Measurements from ENCODE around the gene GTF3C4. TPM values are rescaled to one million over a fixed set of nuclear protein-coding genes. Genes with fewer than 3 reads are reported as not detected.

The GTF3C4 gene
- total and polyA plus RNA-seq, 2 experiments from 2014 or later: 6.1 to 19.2 TPM

DNA sequence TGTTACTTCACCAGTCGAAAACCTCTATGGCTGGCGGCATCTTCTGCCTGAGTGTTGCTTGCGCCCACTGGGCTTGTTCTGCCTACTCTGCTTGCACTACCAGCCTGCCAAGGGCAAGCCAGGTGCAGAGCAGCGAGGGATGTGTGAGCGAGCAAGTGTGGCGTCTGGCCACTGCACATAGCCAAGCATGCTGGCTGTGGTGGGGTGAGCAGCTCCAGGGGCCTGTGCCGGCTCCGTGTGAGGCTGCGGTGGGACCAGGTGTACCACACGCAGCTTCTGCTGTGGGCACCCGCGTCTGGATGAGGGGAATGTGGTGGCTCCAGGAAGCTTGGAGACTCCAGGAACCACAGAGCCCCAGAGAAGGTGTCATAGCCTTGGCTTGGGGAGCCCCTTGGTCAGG, 51.4 kb downstream of the GTF3C4 start:
- no peak for DNase-seq (ENCODE audit: low spot score)
- 93% methylated on average over 12 of the region's 12 CpGs for WGBS (ENCODE audit: low lambda C conversion rate, missing lambda C conversion rate)
- no peak overlapping the region for H3K27ac ChIP-seq
- H3K4me2 ChIP-seq: no peak overlapping the region
- H4K20me1 ChIP-seq (ENCODE audit: insufficient read depth, poor library complexity, severe bottlenecking): no peaks in the 10 kb centered on the region
- H3K9me2 ChIP-seq (replicated peaks; ENCODE audit: insufficient read depth): no peaks in the 10 kb centered on the region
- H3K79me2 ChIP-seq: no peaks in the 10 kb centered on the region
- no peak overlapping the region for H2AFZ ChIP-seq
- no peaks in the 10 kb centered on the region for H3K9me3 ChIP-seq (ENCODE audit: low read depth)
- H3K4me3 ChIP-seq: no peak overlapping the region
- H3K4me1 ChIP-seq (ENCODE audit: insufficient read depth): no peaks in the 10 kb centered on the region
- H3K27me3 ChIP-seq: peaks cover 7% of the 10 kb centered on the region
- TF ChIP-seq EZH2 (IDR thresholded peaks at IDR 0.05; ENCODE audit: borderline replicate concordance) (no peak), EZH2phosphoT487 (IDR thresholded peaks at IDR 0.05; ENCODE audit: low read depth, severe bottlenecking, unreplicated experiment) (no peak)
- H3K36me3 ChIP-seq (replicated peaks; ENCODE audit: insufficient read depth, low read depth): no peaks in the 10 kb centered on the region

DNA sequence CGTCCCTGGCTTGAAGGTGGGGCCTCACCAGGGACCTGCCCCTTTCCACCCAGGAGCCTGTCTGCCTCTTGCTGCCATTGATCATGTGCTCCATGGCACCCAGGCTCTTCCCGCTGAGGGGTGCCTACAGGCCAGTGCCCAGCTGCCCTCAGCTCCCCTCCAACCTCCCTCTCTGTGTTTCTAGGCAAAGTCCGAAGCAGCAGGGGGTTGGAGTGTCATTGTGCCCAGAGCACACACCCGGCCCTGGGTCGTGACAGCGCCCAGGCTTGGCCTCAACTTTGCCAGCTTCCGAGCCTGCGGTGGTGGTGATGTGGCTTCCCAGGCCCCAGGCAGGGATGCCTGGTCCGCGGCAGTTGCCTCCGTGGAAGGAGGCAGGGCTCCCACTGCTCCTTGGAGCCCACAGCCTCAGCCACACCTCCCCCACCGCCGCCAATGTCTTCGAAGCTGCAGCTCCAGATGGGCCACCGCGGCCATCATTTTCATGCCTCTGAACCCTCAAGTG, 52.4 kb downstream of the GTF3C4 start:
- 89% methylated on average over 16 of the region's 16 CpGs for WGBS (ENCODE audit: low lambda C conversion rate, missing lambda C conversion rate)
- TF ChIP-seq, protein P1, sequence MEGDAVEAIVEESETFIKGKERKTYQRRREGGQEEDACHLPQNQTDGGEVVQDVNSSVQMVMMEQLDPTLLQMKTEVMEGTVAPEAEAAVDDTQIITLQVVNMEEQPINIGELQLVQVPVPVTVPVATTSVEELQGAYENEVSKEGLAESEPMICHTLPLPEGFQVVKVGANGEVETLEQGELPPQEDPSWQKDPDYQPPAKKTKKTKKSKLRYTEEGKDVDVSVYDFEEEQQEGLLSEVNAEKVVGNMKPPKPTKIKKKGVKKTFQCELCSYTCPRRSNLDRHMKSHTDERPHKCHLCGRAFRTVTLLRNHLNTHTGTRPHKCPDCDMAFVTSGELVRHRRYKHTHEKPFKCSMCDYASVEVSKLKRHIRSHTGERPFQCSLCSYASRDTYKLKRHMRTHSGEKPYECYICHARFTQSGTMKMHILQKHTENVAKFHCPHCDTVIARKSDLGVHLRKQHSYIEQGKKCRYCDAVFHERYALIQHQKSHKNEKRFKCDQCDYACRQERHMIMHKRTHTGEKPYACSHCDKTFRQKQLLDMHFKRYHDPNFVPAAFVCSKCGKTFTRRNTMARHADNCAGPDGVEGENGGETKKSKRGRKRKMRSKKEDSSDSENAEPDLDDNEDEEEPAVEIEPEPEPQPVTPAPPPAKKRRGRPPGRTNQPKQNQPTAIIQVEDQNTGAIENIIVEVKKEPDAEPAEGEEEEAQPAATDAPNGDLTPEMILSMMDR (IDR thresholded peaks at IDR 0.05; ENCODE audit: poor library complexity): no peak
- TF ChIP-seq EZH2 (IDR thresholded peaks at IDR 0.05; ENCODE audit: borderline replicate concordance) (no peak), EZH2phosphoT487 (IDR thresholded peaks at IDR 0.05; ENCODE audit: low read depth, severe bottlenecking, unreplicated experiment) (no peak)
- no peaks in the 10 kb centered on the region for H3K27me3 ChIP-seq
- no peaks in the 10 kb centered on the region for H3K9me2 ChIP-seq (replicated peaks; ENCODE audit: insufficient read depth)
- no peak for DNase-seq (ENCODE audit: low spot score)
- no peak overlapping the region for H3K27ac ChIP-seq
- no peaks in the 10 kb centered on the region for H3K79me2 ChIP-seq
- no peaks in the 10 kb centered on the region for H3K36me3 ChIP-seq (replicated peaks; ENCODE audit: insufficient read depth, low read depth)
- no peak overlapping the region for H3K4me3 ChIP-seq
- H2AFZ ChIP-seq: no peak overlapping the region
- H3K9me3 ChIP-seq (ENCODE audit: low read depth): no peaks in the 10 kb centered on the region
- no peak overlapping the region for H3K4me2 ChIP-seq
- H3K4me1 ChIP-seq (ENCODE audit: insufficient read depth): no peaks in the 10 kb centered on the region
- no peaks in the 10 kb centered on the region for H4K20me1 ChIP-seq (ENCODE audit: insufficient read depth, poor library complexity, severe bottlenecking)

DNA sequence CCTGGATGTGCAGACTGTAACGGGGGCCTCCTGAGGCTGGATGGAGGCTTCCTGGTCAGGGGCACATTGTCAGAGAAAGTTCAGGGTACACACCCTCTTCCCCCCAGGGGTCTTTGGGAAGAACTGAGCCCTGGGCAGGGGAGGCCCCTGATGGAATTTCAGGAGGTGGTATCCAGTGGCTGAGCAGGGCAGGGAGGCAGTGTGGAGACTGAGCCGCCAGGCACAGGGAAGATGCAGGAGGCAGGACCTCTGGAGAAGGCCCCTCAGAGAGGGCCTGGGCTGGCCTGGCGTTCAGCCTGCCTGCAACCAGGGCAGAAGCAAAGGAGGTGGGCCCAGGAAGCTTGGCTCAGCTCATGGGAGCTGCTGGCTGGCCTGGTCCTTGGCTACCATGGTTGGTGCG, 53.5 kb downstream of the GTF3C4 start:
- no peaks in the 10 kb centered on the region for H3K4me1 ChIP-seq (ENCODE audit: insufficient read depth)
- no peak overlapping the region for H3K4me3 ChIP-seq
- no peak overlapping the region for H2AFZ ChIP-seq
- no peaks in the 10 kb centered on the region for H3K9me3 ChIP-seq (ENCODE audit: low read depth)
- H3K27me3 ChIP-seq: no peaks in the 10 kb centered on the region
- H3K9me2 ChIP-seq (replicated peaks; ENCODE audit: insufficient read depth): no peaks in the 10 kb centered on the region
- no peaks in the 10 kb centered on the region for H3K36me3 ChIP-seq (replicated peaks; ENCODE audit: insufficient read depth, low read depth)
- no peak for DNase-seq (ENCODE audit: low spot score)
- 92% methylated on average over 4 of the region's 4 CpGs for WGBS (ENCODE audit: low lambda C conversion rate, missing lambda C conversion rate)
- no peaks in the 10 kb centered on the region for H4K20me1 ChIP-seq (ENCODE audit: insufficient read depth, poor library complexity, severe bottlenecking)
- H3K4me2 ChIP-seq: no peak overlapping the region
- TF ChIP-seq EZH2 (IDR thresholded peaks at IDR 0.05; ENCODE audit: borderline replicate concordance): no peak
- no peaks in the 10 kb centered on the region for H3K79me2 ChIP-seq
- no peak overlapping the region for H3K27ac ChIP-seq

DNA sequence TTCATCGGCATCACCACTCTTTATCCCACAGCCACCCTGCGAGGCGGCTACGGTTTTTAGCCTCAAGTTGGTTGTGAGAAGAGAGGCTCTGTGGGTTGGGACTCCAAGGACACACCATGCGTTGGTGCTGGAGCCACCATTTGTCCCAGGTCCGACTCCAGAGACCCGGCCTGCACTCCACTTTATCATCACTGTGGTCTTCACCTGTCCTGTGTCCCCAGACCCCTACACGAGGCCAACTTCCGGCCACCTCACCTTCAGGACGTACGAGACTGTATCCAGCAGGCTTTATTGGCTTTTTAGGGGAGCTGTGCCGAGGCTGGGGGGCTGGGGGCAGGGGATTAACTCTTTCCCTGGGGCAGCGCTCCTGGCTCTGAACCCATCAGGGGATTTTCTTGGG, 55.0 kb downstream of the GTF3C4 start:
- H3K9me3 ChIP-seq (ENCODE audit: low read depth): no peaks in the 10 kb centered on the region
- H3K36me3 ChIP-seq (replicated peaks; ENCODE audit: insufficient read depth, low read depth): no peaks in the 10 kb centered on the region
- no peak overlapping the region for H3K4me2 ChIP-seq
- H3K27ac ChIP-seq: no peak overlapping the region
- H3K27me3 ChIP-seq: no peaks in the 10 kb centered on the region
- DNase-seq (ENCODE audit: low spot score): no peak
- no peak overlapping the region for H2AFZ ChIP-seq
- H4K20me1 ChIP-seq (ENCODE audit: insufficient read depth, poor library complexity, severe bottlenecking): no peaks in the 10 kb centered on the region
- no peaks in the 10 kb centered on the region for H3K9me2 ChIP-seq (replicated peaks; ENCODE audit: insufficient read depth)
- no peaks in the 10 kb centered on the region for H3K79me2 ChIP-seq
- WGBS (ENCODE audit: low lambda C conversion rate, missing lambda C conversion rate): 92% methylated on average over 13 of the region's 13 CpGs
- H3K4me3 ChIP-seq: no peak overlapping the region
- H3K4me1 ChIP-seq (ENCODE audit: insufficient read depth): no peaks in the 10 kb centered on the region
- TF ChIP-seq EZH2 (IDR thresholded peaks at IDR 0.05; ENCODE audit: borderline replicate concordance) (no peak), EZH2phosphoT487 (IDR thresholded peaks at IDR 0.05; ENCODE audit: low read depth, severe bottlenecking, unreplicated experiment) (no peak)
- TF ChIP-seq, protein P1 (IDR thresholded peaks at IDR 0.05; ENCODE audit: poor library complexity): no peak

Data from hepatocyte (in vitro differentiated cells).